MM.1S (cell line): ENCODE data around the gene TMEM208.

Experiments
- DNase-seq: peaks from one replicate; pipeline ENCODE4 v3.0.0-alpha.2; 2015
- H2AFZ ChIP-seq: fragments of 300-600 bp; sonication (generic); 2 replicates; pipeline ENCODE4 v1.6.0; 2016; ENCODE audit warnings: antibody characterized with exemption, low read length
- H3F3A ChIP-seq: fragments of 300-600 bp; sonication (generic); 2 replicates; pipeline ENCODE4 v1.6.1; 2016; ENCODE audit warnings: mild to moderate bottlenecking, antibody characterized with exemption, low read length, moderate library complexity, mixed read lengths; ENCODE audit not compliant: insufficient read depth
- H3K27ac ChIP-seq: fragments of 300-600 bp; sonication (generic); 2 replicates; pipeline ENCODE4 v1.5.1; 2016; ENCODE audit warnings: mild to moderate bottlenecking, low read length
- H3K27me3 ChIP-seq: fragments of 300-600 bp; sonication (generic); replicated peaks from 2 replicates; pipeline ENCODE4 v1.6.0; 2016; ENCODE audit warnings: low read length; ENCODE audit not compliant: insufficient read depth
- H3K36me3 ChIP-seq: fragments of 300-600 bp; sonication (generic); replicated peaks from 2 replicates; pipeline ENCODE4 v1.6.1; 2016; ENCODE audit warnings: mild to moderate bottlenecking, low read length, mixed read lengths; ENCODE audit not compliant: insufficient read depth
- H3K4me1 ChIP-seq: fragments of 300-600 bp; sonication (generic); 2 replicates; pipeline ENCODE4 v1.6.1; 2016; ENCODE audit warnings: low read length, mixed read lengths
- H3K4me2 ChIP-seq: fragments of 300-600 bp; sonication (generic); 2 replicates; pipeline ENCODE4 v1.6.0; 2016; ENCODE audit warnings: low read depth, low read length
- H3K4me3 ChIP-seq: fragments of 300-600 bp; sonication (generic); 2 replicates; pipeline ENCODE4 v1.5.1; 2016; ENCODE audit warnings: low read length, mixed read lengths
- H3K79me2 ChIP-seq: fragments of 300-600 bp; sonication (generic); 2 replicates; pipeline ENCODE4 v1.6.1; 2016; ENCODE audit warnings: mixed run types, low read length, mixed read lengths
- H3K9ac ChIP-seq: fragments of 300-600 bp; sonication (generic); 2 replicates; pipeline ENCODE4 v1.6.1; 2016; ENCODE audit warnings: low read length, mixed read lengths
- H3K9me2 ChIP-seq: fragments of 300-600 bp; sonication (generic); replicated peaks from 2 replicates; pipeline ENCODE4 v1.6.1; 2016; ENCODE audit warnings: mild to moderate bottlenecking, low read length, mixed read lengths; ENCODE audit not compliant: insufficient read depth
- H3K9me3 ChIP-seq: fragments of 300-600 bp; sonication (generic); replicated peaks from 2 replicates; pipeline ENCODE4 v1.6.1; 2016; ENCODE audit warnings: mild to moderate bottlenecking, low read length, mixed read lengths; ENCODE audit not compliant: insufficient read depth
- H4K20me1 ChIP-seq: fragments of 300-600 bp; sonication (generic); 2 replicates; pipeline ENCODE4 v1.6.1; 2016; ENCODE audit warnings: mild to moderate bottlenecking, low read length, moderate library complexity, mixed read lengths; ENCODE audit not compliant: insufficient read depth
- EZH2 ChIP-seq: fragments of 300-600 bp; sonication (generic); optimal IDR thresholded peaks from 2 replicates; pipeline ENCODE3; 2017; ENCODE audit warnings: low read depth, mild to moderate bottlenecking, antibody characterized with exemption, low read length, mixed read lengths
- EZH2phosphoT487 ChIP-seq: fragments of 300-600 bp; sonication (generic); IDR thresholded peaks from 2 replicates; pipeline ENCODE4 v1.6.1; 2018; ENCODE audit warnings: antibody characterized with exemption, low read length
- TF ChIP-seq, protein P1 (sequence below): fragments of 300-600 bp; sonication (generic); IDR thresholded peaks from 2 replicates; pipeline ENCODE4 v1.5.1; 2016; ENCODE audit warnings: antibody characterized with exemption, low read length, mixed read lengths

The TMEM208 gene

DNA sequence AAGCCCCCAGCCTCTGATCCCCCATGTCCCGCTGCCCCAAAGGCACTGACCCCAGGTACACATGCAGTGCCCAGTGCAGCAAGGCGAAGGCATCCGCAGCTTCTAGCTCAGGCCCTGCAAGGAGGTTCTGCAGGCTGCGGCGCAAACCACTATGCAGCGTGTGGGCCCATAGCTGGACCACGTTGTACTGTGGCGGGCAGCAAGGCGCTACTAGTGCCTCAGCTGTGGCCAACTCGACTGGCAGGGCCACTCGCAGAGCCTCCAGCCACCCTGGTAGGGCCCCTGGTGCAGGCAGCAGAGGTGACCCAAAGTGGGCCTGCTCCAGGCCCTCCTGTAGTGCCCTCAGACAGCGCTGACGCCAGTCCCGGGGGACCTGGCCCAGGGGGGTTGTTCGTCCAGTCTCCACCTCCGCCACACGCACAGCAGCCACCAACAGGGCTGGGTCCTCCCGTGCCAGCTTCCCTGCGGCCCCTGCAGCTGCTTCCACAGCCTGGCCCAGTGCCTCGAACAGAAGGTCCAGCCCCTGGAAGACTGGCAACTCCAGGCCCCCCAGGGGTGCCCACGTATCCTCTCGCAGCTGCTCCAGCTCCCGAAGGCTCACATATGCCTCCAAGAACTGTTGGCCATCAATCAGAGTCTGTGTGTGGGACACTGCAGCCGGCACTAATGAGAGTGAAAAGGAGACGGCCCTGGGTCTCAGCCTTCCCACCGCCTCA, 39.6 kb upstream of the TMEM208 start:
- Histone ChIP-seq H3K36me3 (no peaks in the 10 kb centered on the region), H4K20me1 (no peaks in the 10 kb centered on the region), H2AFZ (no peak overlapping the region), H3K4me3 (no peak overlapping the region), H3K9ac (no peak overlapping the region), H3K9me3 (no peaks in the 10 kb centered on the region), H3K4me2 (no peak overlapping the region), H3K4me1 (peaks cover 14% of the 10 kb centered on the region), H3K27ac (no peak overlapping the region), H3F3A (peaks cover 9% of the 10 kb centered on the region; the same call in 1 of the 2 replicates), H3K9me2 (no peaks in the 10 kb centered on the region), H3K79me2 (peaks cover 14% of the 10 kb centered on the region), H3K27me3 (peaks cover 13% of the 10 kb centered on the region)
- no peak for DNase-seq
- no peak for TF ChIP-seq EZH2phosphoT487
- TF ChIP-seq, protein P1, sequence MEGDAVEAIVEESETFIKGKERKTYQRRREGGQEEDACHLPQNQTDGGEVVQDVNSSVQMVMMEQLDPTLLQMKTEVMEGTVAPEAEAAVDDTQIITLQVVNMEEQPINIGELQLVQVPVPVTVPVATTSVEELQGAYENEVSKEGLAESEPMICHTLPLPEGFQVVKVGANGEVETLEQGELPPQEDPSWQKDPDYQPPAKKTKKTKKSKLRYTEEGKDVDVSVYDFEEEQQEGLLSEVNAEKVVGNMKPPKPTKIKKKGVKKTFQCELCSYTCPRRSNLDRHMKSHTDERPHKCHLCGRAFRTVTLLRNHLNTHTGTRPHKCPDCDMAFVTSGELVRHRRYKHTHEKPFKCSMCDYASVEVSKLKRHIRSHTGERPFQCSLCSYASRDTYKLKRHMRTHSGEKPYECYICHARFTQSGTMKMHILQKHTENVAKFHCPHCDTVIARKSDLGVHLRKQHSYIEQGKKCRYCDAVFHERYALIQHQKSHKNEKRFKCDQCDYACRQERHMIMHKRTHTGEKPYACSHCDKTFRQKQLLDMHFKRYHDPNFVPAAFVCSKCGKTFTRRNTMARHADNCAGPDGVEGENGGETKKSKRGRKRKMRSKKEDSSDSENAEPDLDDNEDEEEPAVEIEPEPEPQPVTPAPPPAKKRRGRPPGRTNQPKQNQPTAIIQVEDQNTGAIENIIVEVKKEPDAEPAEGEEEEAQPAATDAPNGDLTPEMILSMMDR: no peak
- no peak for TF ChIP-seq EZH2

DNA sequence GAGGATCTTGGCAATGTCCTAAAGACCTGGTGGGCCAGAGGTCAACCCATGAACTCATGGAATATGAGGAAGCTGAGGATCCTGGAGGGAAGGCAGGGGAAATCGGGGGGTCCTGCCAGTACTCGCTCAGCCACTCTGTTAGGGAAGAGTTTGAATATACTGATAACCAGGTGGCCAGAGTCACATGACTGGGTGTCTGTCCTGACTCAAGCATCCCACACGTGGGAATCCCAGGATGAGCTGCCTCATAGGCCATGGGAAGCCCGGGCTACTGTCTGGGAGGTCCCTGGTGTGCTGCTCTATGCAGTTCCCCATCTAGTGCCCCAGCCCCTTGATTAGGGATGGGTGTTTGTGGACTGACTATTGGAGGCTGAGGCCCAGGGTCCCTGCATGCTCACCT, 38.6 kb upstream of the TMEM208 start:
- TF ChIP-seq EZH2: no peak
- no peak for TF ChIP-seq EZH2phosphoT487
- TF ChIP-seq, protein P1: no peak
- no peak overlapping the region for H3K4me2 ChIP-seq
- no peak overlapping the region for H3K4me3 ChIP-seq
- no peaks in the 10 kb centered on the region for H4K20me1 ChIP-seq
- H3K27me3 ChIP-seq: peaks cover 13% of the 10 kb centered on the region
- H3K4me1 ChIP-seq: peaks cover 14% of the 10 kb centered on the region
- no peaks in the 10 kb centered on the region for H3K36me3 ChIP-seq
- H3F3A ChIP-seq: peaks cover 9% of the 10 kb centered on the region; the same call in 1 of the 2 replicates
- DNase-seq: no peak
- no peak overlapping the region for H3K9ac ChIP-seq
- no peak overlapping the region for H3K27ac ChIP-seq
- H3K79me2 ChIP-seq: peaks cover 14% of the 10 kb centered on the region
- no peaks in the 10 kb centered on the region for H3K9me3 ChIP-seq
- H2AFZ ChIP-seq: no peak overlapping the region
- H3K9me2 ChIP-seq: no peaks in the 10 kb centered on the region

DNA sequence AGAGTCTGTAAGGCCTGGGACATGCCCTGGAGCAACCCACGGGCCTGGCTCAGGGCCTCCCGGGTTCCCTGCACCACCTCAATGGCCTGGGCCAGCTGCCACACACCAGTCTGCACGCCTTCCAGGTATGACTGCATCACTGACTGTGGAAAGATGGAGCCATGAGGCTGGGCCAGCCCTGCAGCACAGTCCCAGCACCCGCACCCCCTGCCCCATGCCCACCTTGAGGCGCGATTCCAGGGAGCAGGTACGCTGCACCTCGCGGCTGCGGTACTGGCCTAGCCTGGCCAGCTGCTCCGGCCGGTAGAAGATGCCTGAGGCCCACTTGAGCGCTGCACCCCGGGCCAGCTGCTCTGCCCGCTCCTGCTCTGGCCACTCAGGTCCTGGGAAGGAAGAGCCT, 38.1 kb upstream of the TMEM208 start:
- no peak for DNase-seq
- Histone ChIP-seq H3K4me1 (peaks cover 17% of the 10 kb centered on the region), H3K9me2 (no peaks in the 10 kb centered on the region)

More for the DNA sequence above, 38.1 kb upstream of the TMEM208 start:
- Histone ChIP-seq H3K36me3 (no peaks in the 10 kb centered on the region), H3K4me3 (no peak overlapping the region), H2AFZ (no peak overlapping the region), H3F3A (peaks cover 9% of the 10 kb centered on the region; the same call in 1 of the 2 replicates), H3K4me2 (no peak overlapping the region), H3K79me2 (peaks cover 18% of the 10 kb centered on the region), H3K9me3 (no peaks in the 10 kb centered on the region), H3K9ac (no peak overlapping the region), H3K27ac (no peak overlapping the region), H4K20me1 (no peaks in the 10 kb centered on the region), H3K27me3 (peaks cover 13% of the 10 kb centered on the region)
- no peak for TF ChIP-seq EZH2
- no peak for TF ChIP-seq EZH2phosphoT487
- TF ChIP-seq, protein P1: no peak
